Loucy (cell line): ENCODE data around the gene TEX19.

Experiments
- H2AFZ ChIP-seq: fragments of 200-600 bp; sonication (generic); 2 replicates; pipeline ENCODE4 v1.6.0; 2016; ENCODE audit warnings: antibody characterized with exemption, mild to moderate bottlenecking, low read length, moderate library complexity
- H3F3A ChIP-seq: fragments of 200-600 bp; 2 replicates; pipeline ENCODE4 v1.6.0; 2016; ENCODE audit warnings: antibody characterized with exemption, low read depth, mild to moderate bottlenecking
- H3K27me3 ChIP-seq: fragments of 200-600 bp; sonication (generic); 2 replicates; pipeline ENCODE4 v1.6.1; 2014; ENCODE audit warnings: low read length, mild to moderate bottlenecking; ENCODE audit not compliant: insufficient read depth, poor library complexity, severe bottlenecking
- H3K36me3 ChIP-seq: fragments of 200-600 bp; sonication (generic); 2 replicates; pipeline ENCODE4 v1.6.1; 2016; ENCODE audit warnings: low read length; ENCODE audit not compliant: insufficient read depth
- H3K4me1 ChIP-seq: fragments of 200-600 bp; sonication (generic); 2 replicates; pipeline ENCODE4 v1.5.1; 2014; ENCODE audit warnings: low read length, mild to moderate bottlenecking; ENCODE audit not compliant: insufficient read depth, poor library complexity, severe bottlenecking
- H3K4me2 ChIP-seq: fragments of 200-600 bp; sonication (generic); 2 replicates; pipeline ENCODE4 v1.6.0; 2014; ENCODE audit warnings: antibody characterized with exemption, low read length, low read depth, mild to moderate bottlenecking; ENCODE audit not compliant: poor library complexity, severe bottlenecking
- H3K4me3 ChIP-seq: fragments of 200-600 bp; sonication (generic); 2 replicates; pipeline ENCODE4 v1.5.1; 2014; ENCODE audit warnings: low read length, mild to moderate bottlenecking, mixed read lengths; ENCODE audit not compliant: poor library complexity, severe bottlenecking
- H3K79me2 ChIP-seq: fragments of 200-600 bp; sonication (generic); 2 replicates; pipeline ENCODE4 v1.6.1; 2014; ENCODE audit warnings: low read length; ENCODE audit not compliant: insufficient read depth
- H3K9ac ChIP-seq: fragments of 200-600 bp; sonication (generic); 2 replicates; pipeline ENCODE4 v1.6.0; 2014; ENCODE audit warnings: mild to moderate bottlenecking, low read depth, low read length, moderate library complexity; ENCODE audit not compliant: poor library complexity, severe bottlenecking
- H3K9me2 ChIP-seq: fragments of 200-600 bp; sonication (generic); replicated peaks from 2 replicates; pipeline ENCODE4 v1.6.1; 2016; ENCODE audit warnings: low read depth, low read length, mixed read lengths
- H3K9me3 ChIP-seq: fragments of 200-600 bp; sonication (generic); 2 replicates; pipeline ENCODE4 v1.6.1; 2014; ENCODE audit warnings: mild to moderate bottlenecking, antibody characterized with exemption, low read length, low read depth; ENCODE audit not compliant: insufficient read depth
- H4K20me1 ChIP-seq: fragments of 200-600 bp; sonication (generic); 2 replicates; pipeline ENCODE4 v1.6.0; 2014; ENCODE audit warnings: antibody characterized with exemption, low read length, mild to moderate bottlenecking; ENCODE audit not compliant: insufficient read depth, poor library complexity, severe bottlenecking
- EZH2phosphoT487 ChIP-seq: fragments of 200-600 bp; IDR thresholded peaks from 2 replicates; pipeline ENCODE4 v1.6.1; 2018; ENCODE audit warnings: antibody characterized with exemption, mild to moderate bottlenecking, moderate library complexity, borderline replicate concordance
- TF ChIP-seq, protein P1 (sequence below): fragments of 200-600 bp; sonication (generic); conservative IDR thresholded peaks from 2 replicates; pipeline ENCODE4 v1.5.1; 2014; ENCODE audit warnings: mild to moderate bottlenecking, antibody characterized with exemption, low read length

Gene TEX19

DNA sequence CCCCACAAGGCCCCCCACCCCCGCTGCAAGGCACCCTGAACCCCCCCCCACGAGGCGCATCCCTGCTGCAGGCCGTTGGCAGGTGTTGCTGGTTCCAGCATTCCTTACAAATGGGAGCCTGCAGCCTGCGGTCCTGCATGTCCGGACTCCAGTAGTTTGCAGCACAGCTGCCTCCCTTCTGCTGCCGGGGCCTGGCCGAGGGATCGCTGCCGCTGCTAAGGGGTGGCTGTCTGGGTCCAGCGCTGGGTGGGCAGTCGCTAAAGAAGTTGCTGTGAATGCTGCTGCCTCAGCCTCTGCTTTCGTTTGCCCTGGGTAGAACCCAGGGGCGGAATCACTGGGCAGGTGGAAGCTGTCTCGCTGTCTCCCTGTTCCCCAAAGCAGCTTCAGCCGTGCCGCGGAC lies 24.4 kb downstream of the TEX19 start:
- Histone ChIP-seq H2AFZ (no peak overlapping the region), H4K20me1 (no peaks in the 10 kb centered on the region), H3K9me2 (no peaks in the 10 kb centered on the region), H3K79me2 (no peaks in the 10 kb centered on the region), H3K9ac (no peak overlapping the region), H3K9me3 (no peaks in the 10 kb centered on the region), H3K4me2 (no peak overlapping the region), H3K36me3 (no peaks in the 10 kb centered on the region), H3K4me3 (no peak overlapping the region), H3K27me3 (no peaks in the 10 kb centered on the region), H3F3A (no peaks in the 10 kb centered on the region), H3K4me1 (no peaks in the 10 kb centered on the region)
- TF ChIP-seq EZH2phosphoT487, result no peak
- TF ChIP-seq, protein P1, sequence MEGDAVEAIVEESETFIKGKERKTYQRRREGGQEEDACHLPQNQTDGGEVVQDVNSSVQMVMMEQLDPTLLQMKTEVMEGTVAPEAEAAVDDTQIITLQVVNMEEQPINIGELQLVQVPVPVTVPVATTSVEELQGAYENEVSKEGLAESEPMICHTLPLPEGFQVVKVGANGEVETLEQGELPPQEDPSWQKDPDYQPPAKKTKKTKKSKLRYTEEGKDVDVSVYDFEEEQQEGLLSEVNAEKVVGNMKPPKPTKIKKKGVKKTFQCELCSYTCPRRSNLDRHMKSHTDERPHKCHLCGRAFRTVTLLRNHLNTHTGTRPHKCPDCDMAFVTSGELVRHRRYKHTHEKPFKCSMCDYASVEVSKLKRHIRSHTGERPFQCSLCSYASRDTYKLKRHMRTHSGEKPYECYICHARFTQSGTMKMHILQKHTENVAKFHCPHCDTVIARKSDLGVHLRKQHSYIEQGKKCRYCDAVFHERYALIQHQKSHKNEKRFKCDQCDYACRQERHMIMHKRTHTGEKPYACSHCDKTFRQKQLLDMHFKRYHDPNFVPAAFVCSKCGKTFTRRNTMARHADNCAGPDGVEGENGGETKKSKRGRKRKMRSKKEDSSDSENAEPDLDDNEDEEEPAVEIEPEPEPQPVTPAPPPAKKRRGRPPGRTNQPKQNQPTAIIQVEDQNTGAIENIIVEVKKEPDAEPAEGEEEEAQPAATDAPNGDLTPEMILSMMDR, result no peak

DNA sequence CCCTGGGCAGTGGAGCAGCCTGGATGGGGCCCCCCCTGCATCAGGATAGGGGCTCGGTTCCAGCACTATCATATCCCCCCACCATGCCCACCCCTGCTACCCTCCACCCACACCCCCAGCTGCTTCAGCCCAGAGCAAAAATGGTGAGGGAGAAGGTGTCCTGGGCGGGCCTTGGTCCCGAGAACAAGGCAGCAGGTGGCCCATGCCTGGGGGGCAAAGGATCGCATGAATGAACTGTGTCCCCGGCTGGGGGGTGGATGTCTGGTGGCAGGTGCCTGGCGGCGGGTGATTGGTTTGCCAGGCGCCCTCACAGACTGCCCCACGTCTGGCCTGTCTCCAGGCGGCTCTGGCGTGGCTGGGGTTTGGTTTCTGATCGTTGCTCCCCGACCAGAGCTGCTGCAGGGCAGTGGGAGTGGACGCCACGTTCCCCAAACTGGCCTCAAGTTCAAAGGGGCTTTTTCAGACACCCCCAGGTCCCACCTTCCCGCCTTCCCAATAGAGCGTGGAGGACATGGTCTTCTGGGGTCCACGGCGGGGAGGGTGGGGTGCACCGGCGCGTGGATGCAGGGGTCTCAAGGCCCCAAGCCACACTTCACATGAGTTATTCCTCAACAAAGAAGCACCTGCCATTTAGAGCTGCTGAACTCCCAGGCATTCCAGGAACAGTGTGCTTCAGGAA lies 25.1 kb downstream of the TEX19 start:
- no peaks in the 10 kb centered on the region for H3K27me3 ChIP-seq
- no peaks in the 10 kb centered on the region for H3K9me3 ChIP-seq
- H3K79me2 ChIP-seq, result no peaks in the 10 kb centered on the region
- no peak overlapping the region for H3K4me3 ChIP-seq
- H2AFZ ChIP-seq, result no peak overlapping the region
- H3K4me2 ChIP-seq, result no peak overlapping the region
- H3K9me2 ChIP-seq, result no peaks in the 10 kb centered on the region
- no peaks in the 10 kb centered on the region for H4K20me1 ChIP-seq
- H3K9ac ChIP-seq, result no peak overlapping the region
- no peaks in the 10 kb centered on the region for H3K4me1 ChIP-seq
- TF ChIP-seq, protein P1, result no peak
- TF ChIP-seq EZH2phosphoT487, result no peak
- no peaks in the 10 kb centered on the region for H3F3A ChIP-seq
- no peaks in the 10 kb centered on the region for H3K36me3 ChIP-seq

DNA sequence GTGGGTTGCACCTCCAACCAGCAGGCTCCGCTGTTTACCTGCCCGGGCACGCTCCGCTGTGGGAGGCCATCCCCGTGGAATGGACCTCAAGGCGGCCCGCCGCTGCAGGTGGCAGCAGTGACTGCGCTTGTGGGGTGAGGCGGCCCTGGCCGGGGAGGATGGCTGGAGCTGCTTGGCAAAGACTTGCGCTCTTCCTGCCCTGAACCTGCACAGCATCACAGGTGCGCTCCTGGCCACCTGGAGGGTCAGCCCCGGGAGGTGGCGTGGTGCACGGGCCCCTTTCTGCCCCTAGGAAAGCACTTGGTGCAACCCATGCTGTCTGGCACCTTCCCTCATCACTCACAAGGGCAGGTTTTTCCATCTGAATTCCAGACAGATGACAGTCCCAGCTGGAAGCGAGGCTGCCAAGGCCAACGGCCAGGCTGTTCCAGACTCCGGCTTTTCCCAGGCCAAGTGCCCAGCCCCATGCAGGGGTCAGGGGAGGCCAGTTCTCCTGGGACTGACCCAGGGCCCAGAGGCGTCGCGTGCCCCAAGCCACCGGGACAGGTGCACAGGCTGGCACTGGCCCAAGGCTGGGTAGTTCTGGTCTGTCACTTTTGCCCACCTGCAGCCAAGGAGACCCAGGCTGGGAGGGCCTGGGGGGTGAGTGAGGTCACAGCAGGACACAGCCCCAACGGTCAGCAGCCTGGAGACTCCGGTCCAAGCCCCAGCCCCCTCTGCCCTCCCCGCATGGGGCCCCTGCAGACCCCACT lies 25.9 kb downstream of the TEX19 start:
- Histone ChIP-seq H3K4me2 (no peak overlapping the region), H4K20me1 (no peaks in the 10 kb centered on the region), H3K79me2 (no peaks in the 10 kb centered on the region), H3K4me3 (no peak overlapping the region), H3K27me3 (no peaks in the 10 kb centered on the region), H3F3A (no peaks in the 10 kb centered on the region), H3K9me3 (no peaks in the 10 kb centered on the region), H3K4me1 (no peaks in the 10 kb centered on the region), H2AFZ (no peak overlapping the region), H3K9ac (no peak overlapping the region), H3K36me3 (no peaks in the 10 kb centered on the region), H3K9me2 (no peaks in the 10 kb centered on the region)
- TF ChIP-seq EZH2phosphoT487, result no peak
- TF ChIP-seq, protein P1, result no peak
